AG04450 (cell line): ENCODE measurements around the gene WDR64. TPM values are rescaled to one million over a fixed set of nuclear protein-coding genes. Genes with fewer than 3 reads are reported as not detected.

Source experiments
- CTCF ChIA-PET: fragments of 300-600, 350-600 bp; formaldehyde crosslinking; extraction: SDS; loops from one replicate; lab custom pipeline; 2022; ENCODE audit warnings: antibody characterized with exemption, inconsistent platforms; lab: Charles Lee
- POLR2A ChIA-PET: fragments of 350-600 bp; formaldehyde crosslinking; extraction: SDS; loops from one replicate; lab custom pipeline; 2021; ENCODE audit warnings: antibody characterized with exemption, inconsistent platforms; lab: Yijun Ruan, JAX
- DNase-seq: peaks from one replicate; pipeline ENCODE4 v3.0.0-alpha.2; 2011; ENCODE audit warnings: low read depth, low spot score
- H3K27ac ChIP-seq: one replicate; pipeline ENCODE4 v1.5.1; 2012; ENCODE audit warnings: low read depth, low read length, control low read depth
- H3K27me3 ChIP-seq: one replicate; pipeline ENCODE4 v1.6.0; 2012; ENCODE audit warnings: low read length; ENCODE audit not compliant: control insufficient read depth, insufficient read depth
- H3K4me3 ChIP-seq: 2 replicates; pipeline ENCODE4 v1.5.1; 2011; ENCODE audit warnings: mild to moderate bottlenecking, low read depth, low read length, control low read depth
- H3K9me3 ChIP-seq: 2 replicates; pipeline ENCODE4 v1.5.1; 2012; ENCODE audit warnings: low read length; ENCODE audit not compliant: control insufficient read depth, insufficient read depth
- CTCF ChIP-seq: IDR thresholded peaks from 2 replicates; pipeline ENCODE4 v1.5.1; 2011; ENCODE audit warnings: low read depth, low read length, control low read depth, inconsistent platforms
- polyA plus RNA-seq: library from polyadenylated mRNA; depleted of rRNA; stranded (reverse); fragments of >200 nt; gene quantifications from 2 replicates; pipeline ENCODE4 v1.2.3, GENCODE V29; 2011

The WDR64 gene
- polyA plus RNA-seq, 1 experiment = not detected

- H3K27me3 ChIP-seq = no peaks in the 10 kb centered on the region
- ChIA-PET POLR2A (interaction anchor here (0.7 kb wide), 2 partner anchors 18 to 25 kb away, joined by 3 read pairs; no protein-coding TSS in a partner anchor), CTCF (interaction anchor here (1.2 to 4.9 kb wide), 5 partner anchors 8 to 232 kb away, joined by 3 to 42 read pairs (median 4); no protein-coding TSS in a partner anchor)
- H3K27ac ChIP-seq = peak overlapping the region; percentile 81
- DNase-seq = peak; percentile 34
- TF ChIP-seq CTCF = no peak
- no peak overlapping the region for H3K4me3 ChIP-seq
- no peaks in the 10 kb centered on the region for H3K9me3 ChIP-seq
Measured at GRCh38 chr1:241842565-241842964, 190.5 kb downstream of the WDR64 start.

DNA sequence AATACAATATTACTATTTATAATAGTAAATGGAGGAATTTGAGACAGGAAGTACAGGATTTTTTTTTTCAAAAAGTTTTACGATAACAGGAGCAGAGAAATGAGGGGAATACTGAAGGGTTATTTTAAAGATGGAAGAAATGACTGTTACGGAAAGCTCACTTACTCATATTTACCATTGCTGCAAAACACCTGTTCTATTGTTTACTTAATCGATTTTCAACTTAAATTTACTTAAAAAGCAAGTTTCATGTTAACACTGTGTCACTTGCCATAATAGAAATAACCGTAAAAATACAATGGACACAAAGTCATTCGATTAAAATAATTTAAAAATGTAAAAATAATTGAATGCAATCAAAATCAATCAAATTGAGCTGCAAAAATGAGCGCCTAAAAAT is 192.5 kb downstream of the WDR64 start:
- no peak for DNase-seq
- no peak for TF ChIP-seq CTCF
- Histone ChIP-seq H3K4me3 (no peak overlapping the region), H3K9me3 (peaks cover 3% of the 10 kb centered on the region; the same call in 1 of the 2 replicates), H3K27ac (no peak overlapping the region), H3K27me3 (no peaks in the 10 kb centered on the region)
- POLR2A ChIA-PET = interaction anchor here (0.7 kb wide), 1 partner anchor 106 kb away, joined by 3 read pairs; no protein-coding TSS in a partner anchor
- CTCF ChIA-PET = interaction anchor here (1.1 to 4.9 kb wide), 4 partner anchors 10 to 314 kb away, joined by 4 to 42 read pairs (median 6); no protein-coding TSS in a partner anchor

GRCh38 chr1:241846375-241846774 is 194.3 kb downstream of the WDR64 start:
- peaks cover 3% of the 10 kb centered on the region; the same call in 1 of the 2 replicates for H3K9me3 ChIP-seq
- CTCF ChIA-PET = interaction anchor here (1.9 to 2.6 kb wide), 2 partner anchors 12 to 235 kb away, joined by 4 to 22 read pairs; no protein-coding TSS in a partner anchor
- TF ChIP-seq CTCF = no peak
- no peak for DNase-seq
- no peaks in the 10 kb centered on the region for H3K27me3 ChIP-seq
- no peak overlapping the region for H3K4me3 ChIP-seq
- POLR2A ChIA-PET = no interaction called here
- no peak overlapping the region for H3K27ac ChIP-seq

GRCh38 chr1:241846862-241847539 is 194.9 kb downstream of the WDR64 start:
- peak overlapping the region; percentile 90 for H3K4me3 ChIP-seq
- POLR2A ChIA-PET = interaction anchor here (0.6 to 1.6 kb wide), 2 partner anchors 9 to 18 kb away, joined by 7 to 11 read pairs; no protein-coding TSS in a partner anchor

More at GRCh38 chr1:241846862-241847539, 194.9 kb downstream of the WDR64 start:
- Histone ChIP-seq H3K27me3 (no peaks in the 10 kb centered on the region), H3K9me3 (peaks cover 3% of the 10 kb centered on the region; the same call in 1 of the 2 replicates), H3K27ac (peak overlapping the region; percentile 100)
- CTCF ChIA-PET = interaction anchor here (0.6 to 2.6 kb wide), 8 partner anchors 9 to 255 kb away, joined by 3 to 22 read pairs (median 4); partner anchors contain the start of gene MAP1LC3C
- TF ChIP-seq CTCF = no peak
- no peak for DNase-seq
